Measurements from ENCODE around the gene KCNQ2.

- TF ChIP-seq HDGF (IDR thresholded peaks at IDR 0.05): no peak
- TF ChIP-seq REST (IDR thresholded peaks at IDR 0.05; ENCODE audit: low read depth, low read length): no peak
- no peak for TF ChIP-seq EP300 (IDR thresholded peaks at IDR 0.05; ENCODE audit: borderline replicate concordance in 1 of 2, control insufficient read depth in 1 of 2, low read depth in 2 of 2, low read length in 2 of 2)
- TF ChIP-seq SRF (IDR thresholded peaks at IDR 0.05; ENCODE audit: low read depth in 2 of 2, low read length in 2 of 2): no peak
Observed at GRCh38 chr20:63468421-63468820, 4.0 kb downstream of the KCNQ2 start.
